ENCODE measurements around the gene TRIM41. TPM values are rescaled to one million over a fixed set of nuclear protein-coding genes. Genes with fewer than 3 reads are reported as not detected.

Gene TRIM41
- total and polyA plus RNA-seq, 2 of the 13 experiments (the other 11 are each of a cell fraction or from before 2014, with no cell fraction given): 10.2 to 16.7 TPM

DNA sequence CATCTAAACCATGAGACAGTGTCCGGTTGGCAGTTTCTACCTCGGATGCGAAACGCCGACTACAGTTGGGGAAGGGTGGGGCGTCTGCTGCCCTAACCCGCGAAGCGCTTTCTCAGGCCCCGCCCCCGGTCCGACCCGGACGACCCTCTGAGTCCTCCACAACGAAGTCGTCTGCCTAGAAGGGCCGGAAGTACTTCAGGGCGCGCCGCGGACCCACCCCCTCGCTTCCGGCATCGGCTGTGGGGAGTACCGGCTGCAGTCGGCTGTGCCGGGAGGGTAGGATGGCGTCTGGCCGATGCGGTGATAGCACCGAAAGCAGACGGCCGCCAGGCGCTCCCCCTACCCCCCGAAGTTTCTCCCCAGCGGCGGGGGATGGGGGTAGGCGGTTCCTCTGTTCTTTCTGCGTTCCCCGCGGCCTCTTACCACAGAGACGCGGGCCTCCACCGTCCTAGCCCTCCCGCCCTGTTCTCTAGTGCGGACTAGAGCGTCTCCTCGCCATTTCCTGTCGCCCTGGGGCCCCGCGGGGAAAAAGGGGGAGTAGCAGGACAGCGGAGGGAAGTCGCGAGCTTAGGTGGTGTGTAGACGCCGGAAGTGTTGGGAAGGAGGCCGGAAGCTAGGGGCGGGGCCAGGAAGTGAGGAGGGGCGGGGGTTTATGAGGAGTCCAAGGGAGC lies at the start of gene TRIM41 (continued):
- TF ChIP-seq, protein P1, sequence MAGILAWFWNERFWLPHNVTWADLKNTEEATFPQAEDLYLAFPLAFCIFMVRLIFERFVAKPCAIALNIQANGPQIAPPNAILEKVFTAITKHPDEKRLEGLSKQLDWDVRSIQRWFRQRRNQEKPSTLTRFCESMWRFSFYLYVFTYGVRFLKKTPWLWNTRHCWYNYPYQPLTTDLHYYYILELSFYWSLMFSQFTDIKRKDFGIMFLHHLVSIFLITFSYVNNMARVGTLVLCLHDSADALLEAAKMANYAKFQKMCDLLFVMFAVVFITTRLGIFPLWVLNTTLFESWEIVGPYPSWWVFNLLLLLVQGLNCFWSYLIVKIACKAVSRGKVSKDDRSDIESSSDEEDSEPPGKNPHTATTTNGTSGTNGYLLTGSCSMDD (CRISPR knock-in tag; IDR thresholded peaks at IDR 0.05): no peak
- no peak for TF ChIP-seq ZNF251 (CRISPR knock-in tag; IDR thresholded peaks at IDR 0.05)
- TF ChIP-seq IRX3 (CRISPR knock-in tag; IDR thresholded peaks at IDR 0.05; ENCODE audit: borderline replicate concordance, low read depth): no peak
- no peak for TF ChIP-seq TP53 (CRISPR knock-in tag; conservative IDR thresholded peaks at IDR 0.05)
- TF ChIP-seq, protein P2, sequence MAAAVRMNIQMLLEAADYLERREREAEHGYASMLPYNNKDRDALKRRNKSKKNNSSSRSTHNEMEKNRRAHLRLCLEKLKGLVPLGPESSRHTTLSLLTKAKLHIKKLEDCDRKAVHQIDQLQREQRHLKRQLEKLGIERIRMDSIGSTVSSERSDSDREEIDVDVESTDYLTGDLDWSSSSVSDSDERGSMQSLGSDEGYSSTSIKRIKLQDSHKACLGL (CRISPR knock-in tag; IDR thresholded peaks at IDR 0.05): no peak
- no peak for TF ChIP-seq MED1 (CRISPR knock-in tag; IDR thresholded peaks at IDR 0.05)
- TF ChIP-seq ZSCAN25 (CRISPR knock-in tag; IDR thresholded peaks at IDR 0.05): no peak
- TF ChIP-seq, protein P3, sequence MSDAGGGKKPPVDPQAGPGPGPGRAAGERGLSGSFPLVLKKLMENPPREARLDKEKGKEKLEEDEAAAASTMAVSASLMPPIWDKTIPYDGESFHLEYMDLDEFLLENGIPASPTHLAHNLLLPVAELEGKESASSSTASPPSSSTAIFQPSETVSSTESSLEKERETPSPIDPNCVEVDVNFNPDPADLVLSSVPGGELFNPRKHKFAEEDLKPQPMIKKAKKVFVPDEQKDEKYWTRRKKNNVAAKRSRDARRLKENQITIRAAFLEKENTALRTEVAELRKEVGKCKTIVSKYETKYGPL (CRISPR knock-in tag; IDR thresholded peaks at IDR 0.05): no peak
- peak; percentile 36 for TF ChIP-seq YY1 (IDR thresholded peaks at IDR 0.05; ENCODE audit: insufficient read depth, insufficient replicate concordance, low read depth, low read length)
- TF ChIP-seq, protein P4, sequence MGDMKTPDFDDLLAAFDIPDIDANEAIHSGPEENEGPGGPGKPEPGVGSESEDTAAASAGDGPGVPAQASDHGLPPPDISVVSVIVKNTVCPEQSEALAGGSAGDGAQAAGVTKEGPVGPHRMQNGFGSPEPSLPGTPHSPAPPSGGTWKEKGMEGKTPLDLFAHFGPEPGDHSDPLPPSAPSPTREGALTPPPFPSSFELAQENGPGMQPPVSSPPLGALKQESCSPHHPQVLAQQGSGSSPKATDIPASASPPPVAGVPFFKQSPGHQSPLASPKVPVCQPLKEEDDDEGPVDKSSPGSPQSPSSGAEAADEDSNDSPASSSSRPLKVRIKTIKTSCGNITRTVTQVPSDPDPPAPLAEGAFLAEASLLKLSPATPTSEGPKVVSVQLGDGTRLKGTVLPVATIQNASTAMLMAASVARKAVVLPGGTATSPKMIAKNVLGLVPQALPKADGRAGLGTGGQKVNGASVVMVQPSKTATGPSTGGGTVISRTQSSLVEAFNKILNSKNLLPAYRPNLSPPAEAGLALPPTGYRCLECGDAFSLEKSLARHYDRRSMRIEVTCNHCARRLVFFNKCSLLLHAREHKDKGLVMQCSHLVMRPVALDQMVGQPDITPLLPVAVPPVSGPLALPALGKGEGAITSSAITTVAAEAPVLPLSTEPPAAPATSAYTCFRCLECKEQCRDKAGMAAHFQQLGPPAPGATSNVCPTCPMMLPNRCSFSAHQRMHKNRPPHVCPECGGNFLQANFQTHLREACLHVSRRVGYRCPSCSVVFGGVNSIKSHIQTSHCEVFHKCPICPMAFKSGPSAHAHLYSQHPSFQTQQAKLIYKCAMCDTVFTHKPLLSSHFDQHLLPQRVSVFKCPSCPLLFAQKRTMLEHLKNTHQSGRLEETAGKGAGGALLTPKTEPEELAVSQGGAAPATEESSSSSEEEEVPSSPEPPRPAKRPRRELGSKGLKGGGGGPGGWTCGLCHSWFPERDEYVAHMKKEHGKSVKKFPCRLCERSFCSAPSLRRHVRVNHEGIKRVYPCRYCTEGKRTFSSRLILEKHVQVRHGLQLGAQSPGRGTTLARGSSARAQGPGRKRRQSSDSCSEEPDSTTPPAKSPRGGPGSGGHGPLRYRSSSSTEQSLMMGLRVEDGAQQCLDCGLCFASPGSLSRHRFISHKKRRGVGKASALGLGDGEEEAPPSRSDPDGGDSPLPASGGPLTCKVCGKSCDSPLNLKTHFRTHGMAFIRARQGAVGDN (CRISPR knock-in tag; IDR thresholded peaks at IDR 0.05): peak; percentile 60
- peak; percentile 83 for TF ChIP-seq ZNF772 (CRISPR knock-in tag; IDR thresholded peaks at IDR 0.05)
- TF ChIP-seq, protein P5, sequence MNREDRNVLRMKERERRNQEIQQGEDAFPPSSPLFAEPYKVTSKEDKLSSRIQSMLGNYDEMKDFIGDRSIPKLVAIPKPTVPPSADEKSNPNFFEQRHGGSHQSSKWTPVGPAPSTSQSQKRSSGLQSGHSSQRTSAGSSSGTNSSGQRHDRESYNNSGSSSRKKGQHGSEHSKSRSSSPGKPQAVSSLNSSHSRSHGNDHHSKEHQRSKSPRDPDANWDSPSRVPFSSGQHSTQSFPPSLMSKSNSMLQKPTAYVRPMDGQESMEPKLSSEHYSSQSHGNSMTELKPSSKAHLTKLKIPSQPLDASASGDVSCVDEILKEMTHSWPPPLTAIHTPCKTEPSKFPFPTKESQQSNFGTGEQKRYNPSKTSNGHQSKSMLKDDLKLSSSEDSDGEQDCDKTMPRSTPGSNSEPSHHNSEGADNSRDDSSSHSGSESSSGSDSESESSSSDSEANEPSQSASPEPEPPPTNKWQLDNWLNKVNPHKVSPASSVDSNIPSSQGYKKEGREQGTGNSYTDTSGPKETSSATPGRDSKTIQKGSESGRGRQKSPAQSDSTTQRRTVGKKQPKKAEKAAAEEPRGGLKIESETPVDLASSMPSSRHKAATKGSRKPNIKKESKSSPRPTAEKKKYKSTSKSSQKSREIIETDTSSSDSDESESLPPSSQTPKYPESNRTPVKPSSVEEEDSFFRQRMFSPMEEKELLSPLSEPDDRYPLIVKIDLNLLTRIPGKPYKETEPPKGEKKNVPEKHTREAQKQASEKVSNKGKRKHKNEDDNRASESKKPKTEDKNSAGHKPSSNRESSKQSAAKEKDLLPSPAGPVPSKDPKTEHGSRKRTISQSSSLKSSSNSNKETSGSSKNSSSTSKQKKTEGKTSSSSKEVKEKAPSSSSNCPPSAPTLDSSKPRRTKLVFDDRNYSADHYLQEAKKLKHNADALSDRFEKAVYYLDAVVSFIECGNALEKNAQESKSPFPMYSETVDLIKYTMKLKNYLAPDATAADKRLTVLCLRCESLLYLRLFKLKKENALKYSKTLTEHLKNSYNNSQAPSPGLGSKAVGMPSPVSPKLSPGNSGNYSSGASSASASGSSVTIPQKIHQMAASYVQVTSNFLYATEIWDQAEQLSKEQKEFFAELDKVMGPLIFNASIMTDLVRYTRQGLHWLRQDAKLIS (CRISPR knock-in tag; IDR thresholded peaks at IDR 0.05): no peak
- TF ChIP-seq, protein P6, sequence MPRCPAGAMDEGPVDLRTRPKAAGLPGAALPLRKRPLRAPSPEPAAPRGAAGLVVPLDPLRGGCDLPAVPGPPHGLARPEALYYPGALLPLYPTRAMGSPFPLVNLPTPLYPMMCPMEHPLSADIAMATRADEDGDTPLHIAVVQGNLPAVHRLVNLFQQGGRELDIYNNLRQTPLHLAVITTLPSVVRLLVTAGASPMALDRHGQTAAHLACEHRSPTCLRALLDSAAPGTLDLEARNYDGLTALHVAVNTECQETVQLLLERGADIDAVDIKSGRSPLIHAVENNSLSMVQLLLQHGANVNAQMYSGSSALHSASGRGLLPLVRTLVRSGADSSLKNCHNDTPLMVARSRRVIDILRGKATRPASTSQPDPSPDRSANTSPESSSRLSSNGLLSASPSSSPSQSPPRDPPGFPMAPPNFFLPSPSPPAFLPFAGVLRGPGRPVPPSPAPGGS (CRISPR knock-in tag; IDR thresholded peaks at IDR 0.05): peak; percentile 52; the same call in 1 of the 2 replicates
- TF ChIP-seq, protein P7, sequence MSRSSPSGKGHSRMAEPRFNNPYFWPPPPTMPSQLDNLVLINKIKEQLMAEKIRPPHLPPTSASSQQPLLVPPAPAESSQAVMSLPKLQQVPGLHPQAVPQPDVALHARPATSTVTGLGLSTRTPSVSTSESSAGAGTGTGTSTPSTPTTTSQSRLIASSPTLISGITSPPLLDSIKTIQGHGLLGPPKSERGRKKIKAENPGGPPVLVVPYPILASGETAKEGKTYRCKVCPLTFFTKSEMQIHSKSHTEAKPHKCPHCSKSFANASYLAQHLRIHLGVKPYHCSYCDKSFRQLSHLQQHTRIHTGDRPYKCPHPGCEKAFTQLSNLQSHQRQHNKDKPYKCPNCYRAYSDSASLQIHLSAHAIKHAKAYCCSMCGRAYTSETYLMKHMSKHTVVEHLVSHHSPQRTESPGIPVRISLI (CRISPR knock-in tag; IDR thresholded peaks at IDR 0.05; ENCODE audit: borderline replicate concordance): no peak
- TF ChIP-seq JUND (CRISPR knock-in tag; IDR thresholded peaks at IDR 0.05): peak; percentile 68
